GM18505 (cell line): ENCODE data around the gene AOPEP.

ENCODE experiments used
- ATAC-seq: cut with Tn5 transposase; IDR thresholded peaks from one replicate; pipeline ENCODE4 v1.9.1; 2021; ENCODE audit not compliant: unreplicated experiment
- POLR2A ChIP-seq: IDR thresholded peaks from 4 replicates; pipeline ENCODE4 v1.6.1; 2011; ENCODE audit warnings: borderline replicate concordance; ENCODE audit not compliant: insufficient read depth, insufficient read length; ENCODE audit errors: extremely low read depth

AOPEP gene

DNA sequence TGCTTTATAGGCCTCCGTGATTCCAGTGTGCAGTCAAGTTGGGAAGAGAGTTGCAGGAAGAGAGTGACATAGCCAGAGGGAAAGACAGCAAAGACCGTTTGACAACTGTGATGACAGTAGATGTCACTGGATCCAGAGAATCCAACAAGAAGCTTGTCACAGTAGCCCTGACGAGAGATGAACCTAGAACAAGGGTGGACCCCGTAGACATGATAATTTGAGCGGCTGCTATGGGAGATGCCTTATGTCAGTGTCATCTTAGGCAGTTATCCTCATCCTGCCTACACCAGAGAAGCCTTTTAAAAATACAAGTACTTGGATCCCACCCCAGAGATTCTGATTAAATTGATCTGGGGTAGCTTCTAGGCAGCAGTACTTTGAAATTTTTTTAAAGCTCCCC is 125.4 kb downstream of the AOPEP start:
- TF ChIP-seq POLR2A = no peak
- no peak for ATAC-seq

GRCh38 chr9:94852373-94852772 is 125.9 kb downstream of the AOPEP start:
- TF ChIP-seq POLR2A = no peak
- no peak for ATAC-seq

GRCh38 chr9:94853887-94854286 is 127.4 kb downstream of the AOPEP start:
- TF ChIP-seq POLR2A = no peak
- no peak for ATAC-seq

DNA sequence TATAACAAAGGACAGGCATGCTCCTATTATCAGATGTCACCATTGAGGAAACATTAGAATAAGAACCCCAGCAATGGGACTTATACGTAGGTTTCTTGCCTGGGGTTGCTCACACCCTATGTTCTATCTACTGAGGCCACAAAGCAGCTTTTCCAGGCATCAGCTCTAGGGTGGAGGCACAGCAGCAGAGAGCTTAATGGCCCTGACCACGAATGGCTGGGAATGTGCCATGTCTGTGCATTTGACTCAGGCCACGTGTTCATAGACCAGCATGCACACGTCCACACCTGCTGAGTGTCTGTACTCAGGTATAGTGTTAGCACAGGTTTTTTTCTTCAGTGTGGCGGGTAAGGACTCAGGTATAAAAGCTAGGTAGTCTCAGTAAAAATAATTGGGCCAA is 129.4 kb downstream of the AOPEP start:
- ATAC-seq = no peak
- TF ChIP-seq POLR2A = no peak

DNA sequence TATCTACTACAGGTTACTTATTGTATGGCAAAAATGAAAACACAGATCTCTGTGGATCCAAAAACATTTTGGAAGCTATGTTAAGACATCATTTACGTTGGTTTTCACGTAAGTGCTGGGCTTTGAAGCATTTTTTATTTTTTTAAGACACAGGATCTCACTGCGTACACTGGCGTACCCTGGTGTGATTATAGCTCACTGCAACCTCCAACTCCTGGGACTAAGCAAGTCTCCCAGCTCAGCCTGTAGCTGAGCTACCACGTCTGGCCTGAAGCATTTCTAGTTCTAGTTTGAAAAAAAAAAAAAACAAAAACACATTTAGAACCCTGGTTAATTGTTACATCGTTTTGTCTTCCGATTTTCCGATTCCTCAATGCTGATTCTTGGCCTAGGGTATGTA is 131.3 kb downstream of the AOPEP start:
- ATAC-seq = no peak
- no peak for TF ChIP-seq POLR2A

GRCh38 chr9:94859226-94859625 is 132.7 kb downstream of the AOPEP start:
- ATAC-seq = no peak
- no peak for TF ChIP-seq POLR2A

DNA sequence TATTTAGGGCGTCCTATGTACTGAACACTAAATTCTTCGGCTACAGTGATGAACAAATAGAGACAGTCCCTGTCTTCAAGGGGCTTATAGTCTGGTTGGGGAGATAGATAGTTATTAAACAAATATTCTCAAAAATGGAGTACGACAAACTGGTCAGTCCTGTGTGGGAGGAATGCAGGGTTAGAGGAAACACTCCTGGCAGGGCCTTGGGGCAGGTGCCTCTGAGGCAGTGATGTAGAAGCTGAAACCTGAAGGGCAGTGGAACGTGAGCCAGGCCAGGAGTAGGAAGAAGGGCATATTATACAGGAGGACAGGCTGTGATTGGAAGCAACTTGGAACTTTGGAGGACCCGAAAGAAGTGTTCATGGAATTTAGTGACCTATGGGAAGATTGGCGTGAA is 133.4 kb downstream of the AOPEP start:
- no peak for TF ChIP-seq POLR2A
- ATAC-seq = no peak

- ATAC-seq = peak; percentile 87
- TF ChIP-seq POLR2A = peak; percentile 35
Observed at GRCh38 chr9:94860678-94861588, 134.4 kb downstream of the AOPEP start.

DNA sequence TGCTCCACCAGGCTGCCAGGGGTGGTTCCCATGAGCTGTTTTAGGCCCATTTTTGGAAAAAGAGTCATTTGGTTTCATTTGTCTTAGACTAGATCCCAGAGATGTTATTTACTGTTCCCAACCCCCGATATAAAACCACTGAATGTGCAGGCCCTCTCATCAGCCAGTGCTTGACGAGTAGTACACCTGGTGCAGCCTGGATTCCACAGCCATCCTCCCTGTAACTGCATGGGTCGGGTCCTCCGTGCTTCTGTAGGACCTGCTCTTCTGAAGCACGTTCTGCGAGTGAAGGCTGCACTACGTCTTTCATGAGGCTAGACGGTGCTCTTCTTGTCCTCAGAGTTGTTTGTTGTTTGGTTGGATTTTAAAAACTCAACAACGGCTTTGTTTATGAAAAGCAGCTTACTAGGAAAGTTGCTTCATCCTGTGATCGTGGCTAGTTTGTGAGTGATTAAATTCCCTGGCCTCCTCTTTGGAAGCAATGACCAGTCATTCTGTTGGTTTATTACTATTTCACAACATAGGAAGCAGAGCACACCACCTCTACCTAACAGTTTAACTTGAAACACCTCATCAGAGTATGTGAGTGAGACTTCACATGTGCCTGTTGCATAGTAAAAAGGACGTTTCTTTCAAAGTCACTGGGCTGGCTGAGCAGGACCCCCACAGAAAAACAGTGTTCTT is 135.2 kb downstream of the AOPEP start:
- TF ChIP-seq POLR2A = no peak
- no peak for ATAC-seq

DNA sequence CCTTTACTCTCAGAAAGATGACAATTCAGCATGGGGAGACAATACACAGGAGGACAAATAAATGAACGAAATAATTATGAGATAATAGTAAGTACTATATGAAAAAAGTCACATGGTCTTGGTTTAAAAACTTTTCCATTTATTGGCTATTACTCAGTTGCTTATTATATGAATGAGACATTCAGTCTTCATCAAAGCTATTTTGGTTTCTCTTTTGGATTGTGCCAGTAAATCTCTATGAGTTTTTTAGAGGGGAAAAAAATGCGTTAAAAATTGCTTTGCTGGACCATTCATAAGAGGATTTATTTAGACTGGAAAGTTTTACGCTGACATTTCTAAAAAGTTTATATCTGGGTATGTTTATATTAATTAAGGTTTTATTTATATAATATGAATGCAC is 137.7 kb downstream of the AOPEP start:
- no peak for ATAC-seq
- no peak for TF ChIP-seq POLR2A

DNA sequence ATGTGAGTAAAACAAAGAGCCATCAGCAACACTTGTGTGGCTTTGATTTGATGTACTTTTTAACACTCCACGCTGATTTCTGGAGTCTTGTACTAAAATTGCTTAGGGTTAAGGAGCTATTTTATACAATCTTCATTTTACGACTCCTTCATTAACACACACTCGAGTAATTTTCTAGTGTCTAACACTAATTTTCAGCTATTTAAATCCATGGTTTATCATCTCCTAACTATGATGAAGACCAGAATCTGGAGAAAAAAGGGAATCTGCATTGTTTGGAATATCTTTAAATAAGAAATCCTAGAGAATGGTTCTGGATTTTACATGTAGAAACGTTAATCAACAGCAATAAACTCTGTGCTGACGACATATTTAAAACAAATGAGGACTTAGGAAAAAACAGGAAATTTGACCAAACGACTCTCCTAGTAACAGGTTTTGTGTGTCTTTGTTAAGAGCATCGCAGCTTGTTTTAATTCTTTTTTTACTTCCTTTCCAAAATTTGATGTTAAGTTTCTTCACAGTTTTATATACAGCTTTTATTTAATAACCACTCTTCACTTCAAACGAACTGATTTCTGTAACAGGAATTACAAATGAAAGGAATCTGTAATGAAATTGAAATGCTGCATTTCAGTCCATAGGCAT is 138.5 kb downstream of the AOPEP start:
- ATAC-seq = no peak
- no peak for TF ChIP-seq POLR2A

- TF ChIP-seq POLR2A = no peak
- no peak for ATAC-seq
Observed at GRCh38 chr9:94865582-94866452, 139.3 kb downstream of the AOPEP start.

DNA sequence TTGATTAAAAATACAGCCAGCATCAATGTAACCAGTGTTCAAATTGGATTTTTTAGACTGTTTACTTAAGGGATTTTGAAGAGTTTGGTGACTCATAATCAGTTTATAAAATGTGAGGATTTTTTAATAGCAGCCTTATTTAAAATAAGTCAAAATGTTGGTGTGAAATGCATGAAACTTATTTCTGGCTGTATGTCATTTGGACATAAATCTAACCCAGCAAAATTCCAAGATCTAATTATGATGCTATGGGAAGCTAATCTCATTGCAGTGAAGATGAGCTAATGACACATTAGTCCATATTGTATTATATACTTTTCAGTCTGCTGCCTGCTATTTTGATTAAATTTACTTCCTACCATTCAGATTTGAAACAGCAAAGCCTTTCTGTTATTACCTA is 140.3 kb downstream of the AOPEP start:
- no peak for ATAC-seq
- TF ChIP-seq POLR2A = no peak
